Measurements from ENCODE around the gene TSPAN9.

TSPAN9 gene

GRCh38 chr12:3042826-3043225, 34.4 kb upstream of the TSPAN9 start:
- Histone ChIP-seq H3K9ac (ENCODE audit: low read length) (no peak overlapping the region), H3F3A (ENCODE audit: insufficient read depth) (no peaks in the 10 kb centered on the region), H3K4me2 (ENCODE audit: low read depth, low read length, poor library complexity, severe bottlenecking) (no peak overlapping the region), H3K4me3 (ENCODE audit: insufficient read depth, low read length, poor library complexity, severe bottlenecking) (no peak overlapping the region), H4K20me1 (ENCODE audit: low read depth, low read length) (no peaks in the 10 kb centered on the region), H3K27ac (ENCODE audit: low read depth, low read length) (no peak overlapping the region), H3K9me3 (ENCODE audit: insufficient read depth, low read length) (no peaks in the 10 kb centered on the region), H3K27me3 (ENCODE audit: low read length) (no peaks in the 10 kb centered on the region), H3K36me3 (ENCODE audit: low read length) (no peaks in the 10 kb centered on the region), H3K9me2 (replicated peaks; ENCODE audit: insufficient read depth, low read length) (no peaks in the 10 kb centered on the region), H3K79me2 (ENCODE audit: insufficient read depth, low read length) (no peaks in the 10 kb centered on the region), H2AFZ (ENCODE audit: low read depth, low read length, severe bottlenecking) (no peak overlapping the region)
- TF ChIP-seq EZH2phosphoT487 (conservative IDR thresholded peaks at IDR 0.05; ENCODE audit: low read length) (no peak), CTCF (IDR thresholded peaks at IDR 0.05; ENCODE audit: insufficient read depth, low read length, poor library complexity, severe bottlenecking) (no peak)

GRCh38 chr12:3043406-3043805, 33.8 kb upstream of the TSPAN9 start:
- Histone ChIP-seq H3K27me3 (ENCODE audit: low read length) (no peaks in the 10 kb centered on the region), H3K9me2 (replicated peaks; ENCODE audit: insufficient read depth, low read length) (no peaks in the 10 kb centered on the region), H3K79me2 (ENCODE audit: insufficient read depth, low read length) (no peaks in the 10 kb centered on the region), H3K9ac (ENCODE audit: low read length) (no peak overlapping the region), H2AFZ (ENCODE audit: low read depth, low read length, severe bottlenecking) (no peak overlapping the region), H3K4me3 (ENCODE audit: insufficient read depth, low read length, poor library complexity, severe bottlenecking) (no peak overlapping the region), H3F3A (ENCODE audit: insufficient read depth) (no peaks in the 10 kb centered on the region), H3K4me2 (ENCODE audit: low read depth, low read length, poor library complexity, severe bottlenecking) (no peak overlapping the region), H3K36me3 (ENCODE audit: low read length) (no peaks in the 10 kb centered on the region), H3K9me3 (ENCODE audit: insufficient read depth, low read length) (no peaks in the 10 kb centered on the region), H4K20me1 (ENCODE audit: low read depth, low read length) (no peaks in the 10 kb centered on the region), H3K27ac (ENCODE audit: low read depth, low read length) (no peak overlapping the region)
- TF ChIP-seq CTCF (IDR thresholded peaks at IDR 0.05; ENCODE audit: insufficient read depth, low read length, poor library complexity, severe bottlenecking), result no peak
- no peak for TF ChIP-seq EZH2phosphoT487 (conservative IDR thresholded peaks at IDR 0.05; ENCODE audit: low read length)

GRCh38 chr12:3044141-3044630, 33.0 kb upstream of the TSPAN9 start:
- Histone ChIP-seq H3K27me3 (ENCODE audit: low read length) (no peaks in the 10 kb centered on the region), H3K9ac (ENCODE audit: low read length) (no peak overlapping the region), H2AFZ (ENCODE audit: low read depth, low read length, severe bottlenecking) (no peak overlapping the region), H3K4me3 (ENCODE audit: insufficient read depth, low read length, poor library complexity, severe bottlenecking) (no peak overlapping the region), H3K79me2 (ENCODE audit: insufficient read depth, low read length) (no peaks in the 10 kb centered on the region), H3K27ac (ENCODE audit: low read depth, low read length) (no peak overlapping the region), H3K9me2 (replicated peaks; ENCODE audit: insufficient read depth, low read length) (no peaks in the 10 kb centered on the region), H3K36me3 (ENCODE audit: low read length) (no peaks in the 10 kb centered on the region), H3K9me3 (ENCODE audit: insufficient read depth, low read length) (no peaks in the 10 kb centered on the region), H3F3A (ENCODE audit: insufficient read depth) (no peaks in the 10 kb centered on the region), H3K4me2 (ENCODE audit: low read depth, low read length, poor library complexity, severe bottlenecking) (no peak overlapping the region), H4K20me1 (ENCODE audit: low read depth, low read length) (no peaks in the 10 kb centered on the region)
- no peak for TF ChIP-seq CTCF (IDR thresholded peaks at IDR 0.05; ENCODE audit: insufficient read depth, low read length, poor library complexity, severe bottlenecking)
- no peak for TF ChIP-seq EZH2phosphoT487 (conservative IDR thresholded peaks at IDR 0.05; ENCODE audit: low read length)

All from SU-DHL-6 (cell line).